ENCODE results near the gene LRFN2.

LRFN2 gene

DNA sequence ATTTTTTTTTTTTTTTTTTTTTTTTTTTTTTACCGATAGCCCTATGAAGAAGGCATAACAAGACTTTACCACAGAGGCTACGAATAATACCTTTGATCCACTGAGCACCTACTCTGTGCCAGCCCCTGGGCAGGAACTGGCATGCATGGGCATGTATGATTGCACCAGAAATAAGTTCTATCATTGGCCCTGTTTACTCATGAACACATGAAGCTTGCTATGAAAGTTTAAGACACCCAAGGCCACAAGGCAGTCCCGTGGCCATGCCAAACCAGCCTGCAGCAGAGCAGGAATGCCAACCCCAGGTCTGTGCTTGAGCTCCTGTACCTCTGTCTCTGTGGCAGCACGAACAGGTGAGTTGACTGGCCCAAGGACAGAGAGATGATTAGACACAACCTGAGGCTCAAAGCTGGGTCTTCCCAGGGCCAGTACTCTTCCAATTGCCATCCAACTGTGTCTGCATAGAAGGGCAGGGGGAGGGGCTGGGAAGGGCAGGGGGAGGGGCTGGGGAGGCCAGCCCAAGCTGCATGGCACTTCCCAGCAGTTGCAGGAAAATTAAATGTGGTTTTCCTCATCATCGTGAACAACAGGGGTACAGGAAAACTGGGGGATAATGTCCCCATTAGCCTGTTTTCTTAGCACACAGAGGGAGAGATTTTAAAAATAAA lies 63.5 kb downstream of the LRFN2 start:
- DNase-seq, result peak in 1 of 10 donors; percentile 19

DNA sequence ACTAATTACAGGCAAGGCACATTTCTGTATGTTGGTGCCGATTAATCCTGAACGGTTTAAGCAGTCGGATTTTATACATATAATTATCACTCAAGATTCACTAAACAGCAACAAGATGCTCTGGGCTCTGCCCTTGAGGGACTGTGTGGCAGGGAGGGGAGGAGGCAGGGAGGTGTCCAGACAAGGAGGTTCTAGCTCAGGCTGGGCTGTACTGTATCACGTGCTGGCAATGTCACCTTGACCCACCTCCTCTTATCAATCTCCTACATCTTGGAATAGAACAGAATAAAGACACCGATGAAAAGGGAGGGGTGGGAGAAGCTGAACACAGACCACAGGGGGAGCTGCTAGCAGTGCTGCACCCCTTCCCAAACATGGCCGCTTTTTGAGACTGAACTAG lies 65.7 kb downstream of the LRFN2 start:
- no peak for DNase-seq
- intact Hi-C loops (cut with DNase I), result no loop called here

More for the DNA sequence above, 63.5 kb downstream of the LRFN2 start:
- intact Hi-C loops (cut with DNase I), result no loop called here

DNA sequence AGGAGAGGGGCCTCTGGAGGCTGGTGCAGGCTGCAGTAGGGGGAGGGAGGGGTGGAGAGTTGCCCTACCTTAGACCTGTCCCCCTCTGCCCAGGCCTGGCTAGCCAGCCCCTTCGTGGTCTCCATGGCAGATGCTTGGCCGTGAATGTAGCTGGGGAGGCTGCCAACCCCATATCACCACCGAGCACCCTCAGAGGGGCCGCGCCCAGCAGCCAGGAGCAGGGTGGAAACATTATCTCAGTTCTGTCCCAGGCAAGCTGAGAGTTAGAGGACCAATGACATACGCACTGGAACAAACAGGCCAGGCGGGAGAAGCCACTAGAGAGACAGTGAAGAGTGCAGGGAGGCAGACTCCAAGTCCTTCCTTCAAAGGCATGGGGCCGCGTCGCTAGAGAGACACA lies 66.5 kb downstream of the LRFN2 start:
- intact Hi-C loops (cut with DNase I), result no loop called here
- DNase-seq, result no peak

DNA sequence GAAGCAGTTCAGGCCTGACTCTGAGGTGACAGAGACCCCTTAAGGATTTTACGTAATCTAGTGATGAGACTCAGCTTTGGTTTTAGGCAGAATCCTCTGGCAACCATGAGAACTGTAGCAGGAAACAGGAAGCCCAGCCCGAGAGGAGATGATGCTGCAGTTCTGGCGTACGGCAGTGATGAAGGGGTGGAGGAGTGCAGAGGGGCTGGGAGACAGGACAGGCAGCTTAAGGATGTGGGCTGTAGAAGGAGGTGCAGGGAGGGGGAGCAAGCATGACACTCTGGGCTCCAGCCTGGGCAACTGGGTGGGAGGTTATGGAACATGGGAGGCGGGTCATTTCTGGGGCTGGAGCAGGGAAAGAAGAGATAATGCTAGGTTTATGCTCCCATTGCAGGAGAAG lies 67.1 kb downstream of the LRFN2 start:
- intact Hi-C loops (cut with DNase I), result no loop called here
- DNase-seq, result no peak

DNA sequence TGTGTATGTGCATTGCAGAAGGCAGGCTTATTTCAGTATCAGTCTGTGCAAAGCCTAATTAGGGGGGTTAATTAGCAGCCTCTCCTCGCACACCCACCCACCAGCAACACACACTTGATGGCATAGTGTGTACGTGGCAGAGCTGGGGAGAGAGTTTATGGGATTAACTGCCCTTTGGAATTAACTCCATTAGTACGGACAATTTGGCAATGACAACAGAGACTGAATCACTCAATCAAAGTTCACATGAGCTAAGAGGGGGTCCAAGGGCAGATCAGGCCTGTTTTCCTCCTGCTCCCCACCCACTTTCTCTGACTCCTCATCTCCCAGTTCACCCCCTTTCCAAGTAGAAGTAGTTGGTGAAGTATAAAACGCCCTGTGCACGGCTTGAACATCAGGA lies 69.5 kb downstream of the LRFN2 start:
- intact Hi-C loops (cut with DNase I), result no loop called here
- DNase-seq, result no peak

DNA sequence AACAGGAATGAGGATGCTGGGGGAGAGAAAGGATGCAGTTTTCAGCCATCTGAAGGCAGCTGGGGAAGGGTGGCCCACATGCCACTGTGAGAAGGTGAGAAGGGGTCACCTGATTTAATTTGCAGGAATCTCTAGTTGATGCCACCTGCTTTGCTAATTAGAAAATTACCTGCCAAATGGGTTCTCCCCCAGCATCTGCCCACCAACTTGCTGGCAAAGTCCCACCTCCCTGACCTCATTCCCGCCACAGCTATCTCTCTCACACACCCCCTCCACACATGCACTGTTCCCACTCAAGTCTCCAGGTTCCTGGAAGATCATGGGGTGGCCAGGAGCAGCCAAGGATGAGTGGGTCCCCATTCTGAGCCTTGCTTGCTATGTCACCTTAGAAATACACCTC lies 70.7 kb downstream of the LRFN2 start:
- no peak for DNase-seq
- intact Hi-C loops (cut with DNase I), result no loop called here

DNA sequence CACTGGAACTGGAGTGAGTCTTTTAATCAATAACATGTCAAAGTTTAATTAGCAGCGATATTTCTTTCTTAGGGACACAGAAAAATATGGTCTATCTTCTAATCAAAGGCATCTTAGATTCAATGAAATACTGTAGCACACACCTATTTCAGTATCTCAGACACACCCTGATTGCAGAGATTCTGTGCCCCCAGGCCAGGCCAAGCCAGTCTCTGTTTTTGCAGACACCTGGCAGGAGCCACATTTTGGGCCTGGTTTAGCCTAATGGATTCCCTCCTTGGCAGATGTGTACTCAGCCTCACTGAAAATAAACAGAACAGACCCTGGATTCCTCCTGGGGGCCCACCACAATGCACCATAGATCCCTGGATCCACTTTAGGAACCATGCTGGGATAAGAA lies 74.8 kb downstream of the LRFN2 start:
- no peak for DNase-seq
- intact Hi-C loops (cut with DNase I), result no loop called here

DNA sequence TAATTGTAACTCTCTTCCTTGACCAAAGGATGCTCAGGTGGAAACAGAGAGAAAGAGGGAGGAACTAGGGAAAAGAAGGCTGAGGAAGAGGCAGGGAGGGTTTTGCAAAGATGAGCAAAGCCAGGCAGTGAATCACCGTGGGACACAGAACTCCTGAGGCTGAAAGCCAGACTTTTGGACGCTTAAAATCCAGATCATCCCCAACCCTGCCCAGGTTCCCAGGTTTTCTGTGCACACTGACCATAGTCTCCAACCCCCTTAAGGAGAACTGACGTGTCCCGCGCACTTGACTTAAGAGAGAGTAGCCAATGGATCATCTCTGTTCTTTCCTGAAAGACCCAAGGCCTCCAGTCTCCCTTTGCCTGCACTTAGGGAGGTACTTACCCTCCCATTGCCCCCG lies 75.3 kb downstream of the LRFN2 start:
- DNase-seq, result peak in 1 of 10 donors; percentile 55
- intact Hi-C loops (cut with DNase I), result no loop called here

DNA sequence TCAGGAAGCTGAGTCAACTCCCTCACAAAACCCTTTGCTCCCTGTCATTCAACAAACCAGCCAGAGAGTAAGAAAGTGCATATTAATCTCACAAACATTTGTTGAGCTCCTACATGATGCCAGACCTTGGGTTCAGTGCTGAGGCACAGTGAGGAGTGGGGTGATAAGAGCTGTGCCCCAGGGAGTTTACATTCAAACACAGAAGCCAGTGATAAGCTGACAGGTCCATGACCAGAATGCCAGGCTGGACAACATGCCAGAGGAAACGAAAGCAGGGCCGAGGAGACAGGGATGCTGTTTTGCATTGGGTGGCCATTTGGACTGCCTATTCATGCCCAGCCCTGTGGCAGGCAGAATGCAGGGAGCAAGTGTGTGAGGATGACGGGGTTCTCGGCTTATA lies 76.7 kb downstream of the LRFN2 start:
- DNase-seq, result no peak
- intact Hi-C loops (cut with DNase I), result no loop called here

DNA sequence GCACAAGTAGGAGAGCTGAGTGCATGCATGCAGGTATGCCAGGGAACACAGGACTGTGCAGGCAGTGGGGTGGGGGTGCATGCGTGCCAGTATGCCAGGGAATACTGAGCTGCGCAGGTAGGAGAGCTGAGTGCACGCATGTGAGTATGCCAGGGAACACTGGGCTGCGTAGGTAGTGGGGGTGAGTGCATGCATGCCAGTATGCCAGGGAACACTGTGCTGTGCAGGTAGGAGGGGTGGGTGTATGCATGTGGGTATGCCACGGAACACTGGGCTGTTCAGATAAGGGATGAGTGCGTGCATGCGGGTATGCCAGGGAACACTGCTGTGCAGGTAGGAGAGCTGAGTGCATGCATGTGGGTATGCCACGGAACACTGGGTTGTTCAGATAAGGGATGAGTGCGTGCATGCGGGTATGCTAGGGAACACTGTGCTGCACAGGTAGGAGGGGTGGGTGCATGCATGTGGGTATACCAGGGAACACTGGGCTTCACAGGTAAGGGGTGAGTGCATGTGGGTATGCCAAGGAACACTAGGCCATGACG lies 77.4 kb downstream of the LRFN2 start:
- DNase-seq, result peak in 6 of 10 donors; percentile 26 to 88 (median 72)
- intact Hi-C loops (cut with DNase I), result no loop called here

DNA sequence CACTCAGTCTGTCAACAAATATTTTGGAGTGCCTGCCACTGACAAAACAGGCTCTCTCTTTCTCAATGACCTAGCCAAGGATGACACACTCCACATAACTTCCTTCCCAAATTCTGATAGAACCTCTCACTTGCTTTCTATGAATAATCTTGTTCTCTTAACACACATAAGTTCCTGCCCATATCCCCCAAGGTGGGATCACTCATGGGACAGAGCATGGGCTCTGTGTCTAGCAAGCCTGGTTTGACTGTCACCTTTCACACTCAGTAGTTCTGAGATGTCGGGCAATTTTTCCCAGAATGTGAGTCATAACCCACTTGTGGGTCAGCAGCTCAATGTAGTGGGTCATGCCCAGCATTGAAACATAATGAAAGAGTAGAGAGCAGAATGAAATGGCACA lies 78.1 kb downstream of the LRFN2 start:
- intact Hi-C loops (cut with DNase I), result no loop called here
- DNase-seq, result no peak

DNA sequence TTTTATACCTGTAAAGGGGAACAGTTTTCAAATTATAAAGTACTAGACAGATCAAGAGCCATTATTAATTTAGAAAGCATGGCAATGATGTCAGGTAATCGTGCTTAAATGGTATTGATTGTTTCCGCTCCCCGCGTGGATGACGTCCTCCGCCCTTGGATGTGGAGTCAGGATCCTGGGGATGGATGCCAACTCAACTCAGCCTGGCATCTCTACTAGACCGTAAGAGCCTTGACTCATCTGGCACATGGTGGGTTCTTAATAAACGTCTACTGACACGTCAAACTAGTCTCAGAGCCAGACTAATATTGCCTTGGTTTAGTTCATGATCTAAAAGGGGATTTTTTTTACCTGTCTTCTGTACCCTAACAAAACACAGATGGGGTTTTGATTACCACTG lies 80.2 kb downstream of the LRFN2 start:
- intact Hi-C loops (cut with DNase I), result no loop called here
- DNase-seq, result no peak

DNA sequence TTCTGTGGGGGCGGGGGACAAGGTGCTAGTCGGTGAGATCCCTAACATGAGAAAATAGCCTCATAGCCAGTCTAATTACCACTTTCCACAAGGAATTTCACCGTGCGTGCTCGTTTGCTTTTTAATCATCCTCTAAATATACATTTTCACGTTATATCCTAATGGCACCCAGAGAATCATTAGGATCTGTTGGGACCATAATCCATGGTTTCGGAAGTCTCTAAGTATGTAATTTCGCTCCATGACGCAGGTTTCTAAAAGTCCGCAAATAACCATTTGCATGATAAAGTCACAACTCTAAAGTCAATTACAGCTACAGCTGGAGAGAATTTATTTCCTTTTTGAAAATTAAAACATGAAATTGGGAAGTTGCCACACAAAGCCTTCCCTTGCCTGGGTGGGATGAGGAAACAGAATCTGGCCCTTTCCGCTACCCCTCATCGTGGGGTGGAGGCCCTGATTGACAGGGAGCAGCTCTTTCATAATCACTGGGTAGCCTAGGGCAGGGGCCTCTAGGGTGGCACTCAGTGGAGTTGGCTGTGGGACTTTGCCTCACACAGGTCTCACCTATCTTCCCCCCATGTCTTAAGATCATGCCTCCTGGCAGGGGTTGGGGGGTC lies 81.9 kb downstream of the LRFN2 start:
- DNase-seq, result no peak
- intact Hi-C loops (cut with DNase I), result no loop called here

DNA sequence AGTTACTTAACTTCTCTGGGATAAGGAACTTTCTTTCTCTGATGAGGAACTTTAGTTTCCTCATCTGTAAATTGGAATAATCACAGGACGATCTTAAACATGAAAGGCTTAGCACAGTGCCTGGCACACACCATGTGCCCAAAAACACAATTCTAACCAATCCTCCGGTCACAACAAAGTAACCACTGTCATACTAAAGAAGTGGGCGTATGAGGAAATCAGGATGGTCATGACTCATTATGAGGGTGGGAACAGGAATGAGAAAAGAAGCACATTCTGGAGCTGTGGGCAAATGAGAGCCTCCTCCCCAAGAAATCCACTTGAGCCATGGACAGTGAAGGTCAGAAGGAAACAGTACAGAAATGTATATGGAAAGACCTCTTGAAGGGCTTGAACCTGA lies 82.9 kb downstream of the LRFN2 start:
- DNase-seq, result no peak
- intact Hi-C loops (cut with DNase I), result no loop called here

DNA sequence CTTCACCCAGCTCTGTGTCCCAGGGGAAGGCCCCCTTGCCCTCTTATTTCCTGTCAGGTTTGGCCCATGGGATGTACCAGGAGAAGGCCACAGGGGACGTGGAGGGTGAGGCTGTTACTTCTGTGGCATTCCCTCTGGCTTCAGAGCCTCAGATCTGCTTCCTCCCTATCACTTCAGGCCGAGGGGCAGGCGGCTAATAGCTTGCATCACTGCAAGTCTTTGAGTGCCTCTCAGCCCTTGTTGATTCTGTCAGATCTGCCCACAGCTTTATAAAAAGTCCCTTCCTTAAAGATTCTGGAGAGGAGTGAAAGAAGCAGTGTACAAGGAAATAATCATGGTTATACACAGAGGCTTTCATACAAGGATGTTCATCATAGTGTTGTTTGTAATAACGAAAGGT lies 86.9 kb downstream of the LRFN2 start:
- intact Hi-C loops (cut with DNase I), result no loop called here
- no peak for DNase-seq

DNA sequence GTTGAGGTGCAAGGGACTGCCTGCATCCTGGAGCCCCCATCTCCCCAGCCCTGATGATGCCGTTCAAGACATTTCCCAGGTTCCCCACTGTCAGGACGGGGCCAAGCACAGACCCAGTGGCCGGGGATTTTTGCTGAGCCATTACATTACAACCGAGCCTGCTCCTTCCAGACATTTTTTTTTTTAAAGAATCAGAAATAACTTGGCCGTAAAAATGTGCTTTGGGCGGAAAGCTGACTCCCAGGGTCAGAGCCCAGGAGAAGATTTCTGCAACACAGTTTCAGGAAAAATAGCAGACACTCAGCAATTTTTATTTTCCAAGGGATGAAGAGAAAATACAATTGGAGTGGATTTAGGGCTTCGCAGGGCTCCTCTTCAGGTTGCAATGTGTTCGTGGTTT lies 87.9 kb downstream of the LRFN2 start:
- no peak for DNase-seq
- intact Hi-C loops (cut with DNase I), result no loop called here

DNA sequence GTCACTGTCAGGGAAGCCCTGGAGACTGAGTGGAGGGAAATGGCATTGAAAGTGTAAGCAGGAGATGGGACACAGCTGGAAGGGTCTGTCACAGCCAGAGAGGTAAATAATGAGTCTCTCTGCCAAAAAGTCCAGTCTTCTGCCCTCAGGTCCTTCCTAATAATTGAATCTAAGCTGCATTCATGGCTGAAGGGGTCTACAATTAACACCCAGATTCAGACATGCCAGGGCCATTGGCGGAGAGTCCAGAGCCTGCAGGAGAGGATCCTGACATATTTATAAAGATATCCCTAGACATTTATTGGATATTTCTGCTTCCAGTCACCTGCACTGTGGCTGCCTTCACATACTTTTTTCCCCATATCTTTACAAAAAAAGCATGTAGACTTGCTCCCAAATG lies 89.0 kb downstream of the LRFN2 start:
- no peak for DNase-seq
- intact Hi-C loops (cut with DNase I), result no loop called here

DNA sequence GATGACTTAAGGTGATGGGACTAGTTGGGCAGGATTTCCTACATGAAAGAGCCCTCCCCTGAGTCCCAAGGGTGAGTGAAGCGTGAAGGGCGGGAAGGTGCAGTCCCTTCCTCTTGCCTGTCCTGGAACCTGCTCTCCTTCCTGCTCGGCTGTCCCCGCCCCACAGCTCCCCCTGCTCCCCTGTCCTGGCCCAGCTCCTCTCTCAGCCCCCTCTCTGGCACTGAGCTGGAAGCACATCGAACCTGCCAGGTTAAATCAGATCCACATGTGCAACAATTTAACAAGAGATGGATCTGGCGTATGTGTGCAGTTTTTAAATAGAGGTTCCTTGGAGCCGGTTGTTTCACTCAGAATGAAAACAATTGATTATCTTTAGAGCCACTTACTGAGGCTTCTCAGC lies 95.0 kb downstream of the LRFN2 start:
- DNase-seq, result no peak
- intact Hi-C loops (cut with DNase I), result no loop called here

DNA sequence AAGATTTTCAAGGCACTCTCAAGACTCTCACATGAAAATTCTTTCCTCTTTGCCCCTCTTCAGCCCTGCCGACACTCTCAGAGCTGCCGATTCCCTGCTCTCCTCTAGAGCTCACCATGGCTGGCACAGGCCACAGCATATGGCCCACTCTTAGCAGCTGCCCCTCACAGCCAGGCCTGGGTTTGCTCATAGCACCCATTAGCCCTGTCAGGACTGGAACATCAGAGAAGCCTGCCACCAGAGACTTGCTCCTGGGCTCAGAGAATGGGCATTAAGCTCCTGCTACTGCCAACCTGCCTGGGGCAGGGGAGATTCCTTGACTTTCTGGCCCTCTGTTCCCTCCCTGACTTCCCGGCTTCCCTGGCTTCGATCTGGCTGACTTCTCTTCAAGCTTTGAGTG lies 96.7 kb downstream of the LRFN2 start:
- no peak for DNase-seq
- intact Hi-C loops (cut with DNase I), result no loop called here

DNA sequence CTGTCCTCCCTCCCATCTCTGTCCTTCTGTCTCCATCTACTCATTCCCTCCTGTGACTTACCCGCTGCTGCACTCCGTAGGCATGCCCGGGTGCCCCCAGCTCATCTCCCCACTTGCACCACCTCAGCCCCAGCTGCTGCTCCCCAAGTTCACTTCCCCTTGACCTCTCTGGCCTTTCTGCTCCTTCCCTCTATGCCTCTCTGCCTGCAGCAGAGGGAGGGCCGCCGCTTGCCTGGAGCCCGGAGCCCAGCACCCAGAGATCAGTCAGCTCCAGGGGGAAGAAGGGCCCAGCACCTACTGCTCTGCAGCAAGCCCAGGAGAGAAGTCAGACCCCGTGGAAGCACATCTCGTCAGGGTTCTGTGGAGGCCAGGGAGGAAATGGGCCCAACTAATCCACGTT lies 97.4 kb downstream of the LRFN2 start:
- no peak for DNase-seq
- intact Hi-C loops (cut with DNase I), result no loop called here

DNA sequence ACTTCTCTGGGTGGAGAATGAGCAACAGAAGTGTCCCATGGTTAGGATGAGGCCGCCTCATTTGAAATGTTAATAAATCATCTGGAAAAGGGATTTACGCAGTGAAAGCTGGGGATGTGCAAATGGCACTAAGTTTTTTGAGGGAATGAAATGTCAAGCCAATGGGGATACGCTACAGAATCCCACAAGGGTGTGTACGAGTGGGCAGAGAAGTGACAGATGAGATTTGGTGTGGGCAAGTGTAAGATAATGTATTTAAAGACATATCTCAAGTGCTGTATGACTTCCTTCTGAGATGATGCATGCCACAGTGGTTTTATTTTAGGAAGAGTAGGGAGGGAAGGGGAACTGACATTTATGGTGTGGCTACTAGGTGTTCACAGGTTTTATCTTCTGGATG lies 100.6 kb downstream of the LRFN2 start:
- no peak for DNase-seq
- intact Hi-C loops (cut with DNase I), result no loop called here

DNA sequence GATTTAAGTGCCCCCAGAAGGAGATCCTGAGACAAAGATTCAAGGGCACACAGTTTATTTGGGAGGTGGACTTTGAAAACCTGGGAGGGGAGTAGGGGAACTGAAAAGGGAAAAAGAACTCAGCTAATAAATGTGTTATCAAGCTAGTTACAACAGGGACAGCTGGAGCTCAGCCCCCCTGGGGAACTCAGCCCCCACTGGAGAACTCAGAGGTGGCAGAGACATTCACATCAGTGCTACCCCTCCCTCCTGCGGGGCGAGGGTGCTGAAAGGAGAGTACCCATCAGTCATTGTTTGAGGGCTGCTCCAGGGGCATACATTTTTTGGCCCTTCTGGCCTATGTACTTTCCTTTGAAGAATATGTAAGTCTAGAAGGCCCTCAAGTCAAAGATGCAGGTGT lies 101.4 kb downstream of the LRFN2 start:
- intact Hi-C loops (cut with DNase I), result no loop called here
- DNase-seq, result no peak

DNA sequence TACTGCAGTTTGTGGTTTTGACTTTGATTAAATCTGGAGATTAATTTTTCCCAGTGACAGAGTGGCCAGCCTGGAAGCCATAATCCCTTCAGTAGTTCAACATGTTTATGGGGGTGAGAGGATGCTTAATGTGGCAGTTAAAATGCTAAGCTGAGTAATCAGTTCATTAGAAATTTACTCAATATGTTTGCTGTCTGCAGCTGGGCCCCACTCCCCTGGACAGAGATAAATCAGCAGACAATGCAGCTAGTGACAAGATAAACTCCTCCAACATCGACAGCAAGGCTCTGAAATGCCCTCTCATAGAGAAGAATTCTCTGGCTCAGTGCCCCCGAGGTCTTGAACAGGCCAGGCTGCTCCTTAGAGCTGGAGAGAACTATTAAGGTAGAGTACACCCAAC lies 101.9 kb downstream of the LRFN2 start:
- intact Hi-C loops (cut with DNase I), result no loop called here
- no peak for DNase-seq

All from posterior cingulate gyrus (tissue), 11 donors.